Stimulated activated CD4-positive, alpha-beta T cell treated with anti-CD3 and anti-CD28 coated beads, Interleukin-1b, Interleukin-23, amount 100 ng/mL, for 48 hours (primary cell): Measurements from ENCODE around the gene ROBO1.
"Not testable (repeated sequence)": the region's sequence is repeated elsewhere in the genome, so short reads cannot be mapped to it uniquely, and the experiment has no call there.

Experiments used
- DNase-seq: peaks from one replicate; pipeline ENCODE4 v3.0.0-alpha.2; 2020

The ROBO1 gene

DNA sequence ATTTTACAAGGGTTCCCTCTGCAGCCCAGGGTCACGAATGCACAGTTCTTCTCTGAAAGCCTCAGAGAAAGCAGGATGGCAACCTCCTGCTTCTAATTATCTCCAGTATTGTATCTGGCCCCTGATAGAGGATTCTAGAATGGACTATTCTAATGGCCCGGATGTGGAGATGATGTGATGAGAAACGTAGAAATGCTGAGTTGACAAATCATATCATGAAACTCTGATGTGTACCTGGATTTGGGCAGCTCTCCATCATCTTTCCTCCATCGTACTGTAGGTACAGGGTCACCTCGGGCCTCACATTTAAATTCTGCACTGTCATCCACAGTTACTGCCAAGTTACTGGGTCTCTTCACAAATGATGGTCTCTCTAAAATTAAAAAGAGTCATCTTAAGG is 1050.8 kb downstream of the ROBO1 start:
- DNase-seq = no peak

DNA sequence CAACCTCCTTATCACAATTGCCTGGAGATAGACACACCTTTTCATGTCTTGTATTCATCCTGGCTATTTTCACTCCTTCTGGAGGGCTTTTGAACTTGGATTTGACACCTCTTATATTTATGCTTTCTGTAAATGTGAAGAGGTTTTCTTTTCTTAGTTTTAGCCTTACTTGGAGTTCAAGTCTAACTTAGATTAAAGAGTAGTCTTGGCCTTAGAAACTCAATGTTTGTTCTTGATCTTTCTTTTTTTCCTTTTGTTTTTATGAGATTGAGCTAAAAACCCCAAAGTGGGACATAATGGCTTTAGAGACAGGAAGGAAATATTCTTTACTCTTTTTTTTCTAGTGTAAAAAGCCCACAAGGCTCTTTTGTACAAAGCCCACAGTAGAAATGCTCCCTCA is 1054.9 kb downstream of the ROBO1 start:
- no peak for DNase-seq

DNA sequence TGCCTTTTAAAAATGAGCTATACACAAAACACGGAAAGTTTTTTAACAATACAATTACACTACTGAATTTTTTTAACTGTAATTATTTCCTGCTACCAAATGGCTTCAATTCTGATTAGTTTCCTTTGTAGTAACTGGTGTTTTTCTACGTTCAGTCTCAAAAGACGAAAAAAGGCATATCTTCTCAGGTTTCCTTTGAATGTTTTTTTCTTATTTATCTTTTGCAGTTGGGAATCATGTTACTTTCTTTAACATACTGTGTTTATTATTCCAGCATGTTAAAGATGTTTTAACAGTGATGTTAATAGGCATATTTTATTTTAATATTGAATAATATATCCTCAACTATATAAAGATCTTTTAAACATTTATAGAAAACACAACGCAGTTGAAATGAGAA is 1055.5 kb downstream of the ROBO1 start:
- no peak for DNase-seq

DNA sequence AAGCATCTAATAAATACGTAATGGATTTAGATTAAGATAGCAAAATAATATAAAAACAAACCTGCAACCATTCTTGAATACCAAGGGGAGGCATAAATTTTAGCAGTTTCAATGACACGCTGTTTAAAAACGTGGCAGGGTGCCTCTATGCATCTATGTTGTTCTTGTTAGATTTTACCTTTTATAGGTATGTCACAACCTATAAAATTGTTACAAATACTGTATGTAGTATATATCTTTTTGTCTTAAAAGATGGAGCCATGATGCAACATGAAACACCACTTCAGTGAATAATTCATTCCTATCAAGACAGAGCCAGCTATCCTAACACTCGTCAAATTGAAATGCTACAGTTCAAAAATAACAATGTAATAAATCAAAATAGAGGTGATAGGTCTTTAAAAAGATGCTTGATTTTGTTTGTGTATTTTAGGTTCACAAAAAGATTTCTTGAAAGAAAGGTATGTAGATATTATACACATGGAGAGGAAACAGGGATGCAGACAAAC is 1059.2 kb downstream of the ROBO1 start:
- no peak for DNase-seq

DNA sequence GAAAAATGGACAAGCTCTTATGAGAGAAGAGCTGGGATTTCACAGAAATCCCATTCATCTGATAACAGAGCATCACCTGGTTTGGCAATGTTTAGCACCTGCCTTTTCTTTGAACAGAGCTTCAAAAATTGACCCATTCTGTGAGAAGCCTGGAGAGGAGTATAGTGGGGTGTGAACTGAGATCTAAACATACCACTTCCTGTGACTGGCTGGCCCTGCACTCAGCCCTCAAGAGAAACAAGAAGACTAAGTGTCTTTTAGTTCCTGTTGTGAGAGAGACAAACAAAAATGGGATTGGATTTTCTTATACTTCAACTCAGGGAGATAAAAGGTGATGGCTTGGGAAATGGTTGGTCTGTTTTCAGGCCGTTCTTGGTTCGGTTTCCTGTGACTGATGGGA is 1060.2 kb downstream of the ROBO1 start:
- DNase-seq = no peak

DNA sequence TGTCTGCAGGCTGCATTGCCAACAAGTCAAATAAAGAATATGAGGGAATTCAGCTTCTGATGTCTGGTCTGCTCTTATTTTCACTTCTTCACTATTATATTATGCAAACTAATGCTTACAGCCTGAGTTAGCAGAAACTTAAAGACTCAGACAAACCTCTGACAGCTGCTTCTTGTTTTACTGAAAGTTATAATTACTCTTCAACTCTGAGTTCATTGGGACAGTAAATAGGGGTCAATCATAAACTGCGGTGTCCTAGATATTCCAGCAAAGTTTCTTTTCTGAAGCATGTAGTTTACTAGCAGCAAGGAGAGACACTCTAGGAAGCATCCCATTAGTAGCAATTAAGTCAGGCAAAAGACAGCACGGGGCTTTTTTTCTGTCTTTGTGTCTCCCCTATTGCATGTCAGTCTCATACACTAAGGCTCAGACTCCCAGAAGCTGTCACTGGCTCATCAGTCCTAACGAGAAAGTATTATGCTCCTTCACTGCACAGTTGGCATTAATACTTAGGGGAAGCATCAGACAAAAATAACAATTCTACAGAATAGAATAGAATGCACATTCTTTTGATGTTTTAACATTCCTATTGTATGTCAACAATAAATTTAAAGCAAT is 1060.8 kb downstream of the ROBO1 start:
- DNase-seq = no peak

DNA sequence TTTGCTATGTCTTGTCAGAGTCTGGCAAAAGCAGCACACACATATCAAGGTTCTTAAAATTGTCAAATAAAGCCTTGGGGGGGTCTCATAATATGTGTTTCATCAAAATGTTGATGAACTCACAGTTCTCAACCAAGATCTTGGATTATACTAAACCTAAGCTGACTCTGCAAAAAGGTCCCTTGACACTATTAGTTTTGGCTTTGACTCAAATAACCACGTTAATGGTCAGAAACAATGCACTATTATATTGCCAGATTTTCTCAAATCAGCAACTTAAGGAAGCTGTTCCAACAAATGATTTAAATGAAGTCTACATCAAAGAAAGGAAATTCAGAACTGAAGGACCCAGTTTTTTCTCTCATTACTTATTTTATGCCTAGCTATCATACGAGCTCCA is 1063.9 kb downstream of the ROBO1 start:
- no peak for DNase-seq

DNA sequence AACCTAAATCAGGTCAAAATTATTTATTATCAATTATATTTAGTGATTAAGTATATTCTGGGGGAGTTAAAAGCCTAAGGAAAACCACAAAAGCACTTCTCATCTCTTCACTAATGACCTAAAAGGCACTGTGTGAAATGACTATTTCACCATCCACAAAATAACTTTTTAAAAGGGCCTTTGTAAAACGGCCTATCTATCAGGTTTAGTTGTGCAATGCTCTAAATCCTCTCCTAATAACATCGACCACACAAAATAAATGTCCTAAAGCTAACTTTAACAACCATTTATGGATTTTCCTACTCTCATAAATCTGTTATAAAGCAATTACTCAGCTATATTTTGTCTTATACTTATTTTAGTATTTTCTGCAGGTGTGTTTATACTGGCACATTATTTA is 1066.3 kb downstream of the ROBO1 start:
- no peak for DNase-seq

DNA sequence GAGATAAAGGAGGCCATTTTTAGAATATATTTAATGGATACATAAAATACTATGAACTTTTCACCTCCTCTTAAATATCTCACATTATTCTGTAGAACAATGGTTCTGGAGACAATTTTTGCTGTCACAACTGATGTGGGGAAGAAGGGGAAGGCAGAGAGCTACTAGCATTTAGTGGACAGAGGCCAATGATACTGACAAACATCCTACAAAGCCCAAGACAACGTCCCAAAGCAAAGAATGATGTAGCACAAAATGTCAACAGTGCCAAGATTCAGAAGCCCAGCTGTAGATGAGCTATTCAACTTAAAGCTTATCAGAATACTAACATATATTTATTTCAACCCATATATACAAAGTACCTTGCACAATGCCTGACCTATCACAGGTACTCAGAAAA is 1069.4 kb downstream of the ROBO1 start:
- DNase-seq = no peak

DNA sequence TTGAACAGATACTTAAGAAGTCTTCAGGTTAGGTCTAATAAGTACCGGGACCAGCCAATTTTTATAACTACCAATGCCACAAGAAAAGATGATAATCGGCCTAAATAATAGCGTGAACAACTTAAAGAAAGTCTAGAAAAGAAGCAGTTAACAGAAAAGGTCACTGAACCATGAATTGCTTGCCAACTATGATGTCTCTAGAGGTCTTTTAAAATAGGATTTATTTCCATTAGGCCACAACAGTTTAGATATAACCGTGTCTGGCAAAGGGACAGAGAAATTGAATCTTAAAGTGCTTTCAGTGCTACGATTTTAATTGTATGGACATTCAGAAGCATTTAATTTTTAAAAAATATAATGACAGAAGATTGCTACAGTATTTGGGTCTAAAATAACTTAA is 1070.4 kb downstream of the ROBO1 start:
- no peak for DNase-seq

DNA sequence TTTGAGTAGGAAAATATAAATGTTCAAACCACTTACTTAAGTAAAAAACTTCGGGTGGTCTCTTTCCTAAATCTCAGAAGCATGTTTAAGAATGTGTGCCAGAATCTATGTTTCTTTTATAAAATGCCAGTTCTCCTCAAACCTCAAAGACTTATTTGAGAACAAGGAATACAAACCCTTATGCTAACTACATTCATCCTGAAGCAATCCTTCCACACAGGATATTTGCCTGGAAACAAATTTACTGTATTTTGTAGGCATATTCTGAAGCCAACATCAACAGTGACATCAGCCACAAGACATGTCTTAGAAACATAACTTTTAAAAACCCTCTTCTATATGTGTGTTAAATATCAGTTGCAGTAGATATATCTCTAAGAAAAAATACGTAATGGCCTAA is 1077.0 kb downstream of the ROBO1 start:
- DNase-seq = no peak

DNA sequence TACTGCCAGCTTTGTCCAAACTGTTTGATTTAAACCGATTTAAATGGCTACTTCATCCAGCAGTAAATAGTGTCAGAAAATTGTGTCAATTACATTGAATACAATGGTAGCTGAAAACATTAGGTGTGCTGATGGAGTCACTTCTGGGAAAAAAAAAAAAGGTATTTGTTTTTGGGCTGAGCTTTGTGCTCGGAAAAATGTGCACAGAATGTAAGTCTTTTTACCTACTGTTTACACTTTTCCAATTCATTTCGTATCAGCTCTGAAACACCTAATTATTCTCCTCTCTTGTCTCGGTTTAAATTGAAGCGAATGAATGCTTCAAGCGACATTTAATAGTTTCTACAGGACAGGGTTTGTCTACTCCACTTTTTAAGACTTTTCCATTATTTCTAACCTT is 1078.4 kb downstream of the ROBO1 start:
- DNase-seq = no peak

DNA sequence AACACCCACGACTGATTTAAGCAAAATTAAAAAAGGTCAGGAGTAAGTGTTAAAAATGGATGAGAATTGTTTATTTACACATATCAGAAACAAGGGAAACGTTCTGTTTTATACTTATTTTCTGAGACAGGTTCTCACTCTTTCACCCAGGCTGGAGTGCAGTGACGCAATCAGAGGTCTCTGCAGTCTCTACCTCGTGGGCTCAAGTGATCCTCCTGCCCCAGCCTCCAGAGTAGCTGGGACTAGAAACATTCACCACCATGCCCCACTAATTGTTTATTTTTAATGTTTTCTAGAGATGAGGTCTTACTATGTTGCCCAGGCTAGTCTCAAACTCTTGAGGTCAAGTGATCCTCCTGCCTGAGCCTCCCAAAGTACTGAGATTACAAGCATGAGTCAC is 1080.3 kb downstream of the ROBO1 start:
- DNase-seq = no peak

DNA sequence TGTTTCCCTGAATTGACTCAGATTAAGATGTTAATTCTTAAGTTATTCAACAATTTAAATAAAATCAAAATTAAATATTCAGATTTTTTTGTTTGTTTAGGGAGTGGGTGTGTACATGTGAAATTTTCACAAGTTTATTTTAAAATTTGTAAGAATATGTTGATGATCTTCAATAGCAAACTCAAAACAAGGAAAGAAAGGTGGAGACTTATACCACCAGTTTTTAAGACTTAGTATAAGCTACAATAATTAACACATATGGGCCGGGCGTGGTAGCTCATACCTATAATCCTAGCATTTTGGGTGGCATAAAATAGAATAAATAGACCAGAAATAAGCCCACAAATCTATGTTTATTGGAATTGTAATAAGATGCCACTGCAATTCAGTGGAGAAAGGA is 1084.5 kb downstream of the ROBO1 start:
- DNase-seq = no peak

DNA sequence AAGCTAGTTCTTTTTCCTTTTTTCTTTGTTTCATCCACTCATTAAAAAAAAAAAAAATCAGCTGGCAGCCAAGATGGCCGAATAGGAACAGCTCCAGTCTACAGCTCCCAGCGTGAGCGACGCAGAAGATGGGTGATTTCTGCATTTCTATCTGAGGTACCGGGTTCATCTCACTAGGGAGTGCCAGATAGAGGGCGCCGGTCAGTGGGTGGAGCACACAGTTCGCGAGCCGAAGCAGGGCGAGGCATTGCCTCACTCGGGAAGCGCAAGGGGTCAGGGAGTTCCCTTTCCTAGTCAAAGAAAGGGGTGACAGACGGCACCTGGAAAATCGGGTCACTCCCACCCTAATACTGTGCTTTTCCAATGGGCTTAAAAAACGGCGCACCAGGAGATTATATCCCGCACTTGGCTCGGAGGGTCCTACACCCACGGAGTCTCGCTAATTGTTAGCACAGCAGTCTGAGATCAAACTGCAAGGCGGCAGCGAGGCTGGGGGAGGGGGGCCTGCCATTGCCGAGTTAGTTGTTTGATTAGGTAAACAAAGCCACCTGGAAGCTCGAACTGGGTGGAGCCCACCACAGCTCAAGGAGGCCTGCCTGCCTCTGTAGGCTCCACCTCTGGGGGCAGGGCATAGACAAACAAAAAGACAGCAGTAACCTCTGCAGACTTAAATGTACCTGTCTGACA is 1092.5 kb downstream of the ROBO1 start:
- DNase-seq = not testable (repeated sequence)

DNA sequence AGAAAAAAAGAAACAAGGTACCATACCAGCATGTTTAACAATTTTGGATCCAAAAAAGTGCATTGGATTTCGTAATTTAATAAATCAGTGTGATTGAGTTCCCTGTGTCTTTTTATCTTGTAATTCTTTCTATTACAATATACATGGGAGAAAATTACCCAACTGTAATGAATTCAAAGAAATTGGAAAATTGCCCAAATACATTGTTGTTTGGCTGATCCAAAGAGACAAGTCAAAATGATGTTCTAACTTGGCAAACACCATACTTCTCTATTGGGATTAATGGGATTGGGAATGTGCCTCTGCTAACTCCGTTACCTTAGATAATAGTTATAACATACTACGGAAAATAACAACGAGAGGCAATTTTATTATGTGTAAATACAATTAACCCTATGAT is 1097.1 kb downstream of the ROBO1 start:
- DNase-seq = no peak

DNA sequence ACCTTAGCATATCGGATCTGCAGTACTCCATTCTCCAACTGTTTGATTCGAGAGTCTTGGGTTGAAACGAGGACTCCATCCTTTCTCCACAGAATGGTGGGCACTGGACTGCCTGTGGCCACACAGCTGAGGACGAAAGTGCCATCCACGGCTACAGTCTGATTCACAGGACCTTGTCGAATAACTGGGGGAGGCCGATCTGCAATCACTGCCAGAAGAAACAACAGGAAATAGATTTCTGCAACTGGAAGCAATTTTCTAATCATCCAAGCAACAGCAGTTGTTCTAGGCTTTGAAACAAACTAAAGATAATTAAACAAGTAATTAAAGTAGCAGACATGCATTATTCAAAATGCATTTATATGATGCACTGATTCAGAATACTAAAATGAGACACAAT is 1097.7 kb downstream of the ROBO1 start:
- DNase-seq = no peak

DNA sequence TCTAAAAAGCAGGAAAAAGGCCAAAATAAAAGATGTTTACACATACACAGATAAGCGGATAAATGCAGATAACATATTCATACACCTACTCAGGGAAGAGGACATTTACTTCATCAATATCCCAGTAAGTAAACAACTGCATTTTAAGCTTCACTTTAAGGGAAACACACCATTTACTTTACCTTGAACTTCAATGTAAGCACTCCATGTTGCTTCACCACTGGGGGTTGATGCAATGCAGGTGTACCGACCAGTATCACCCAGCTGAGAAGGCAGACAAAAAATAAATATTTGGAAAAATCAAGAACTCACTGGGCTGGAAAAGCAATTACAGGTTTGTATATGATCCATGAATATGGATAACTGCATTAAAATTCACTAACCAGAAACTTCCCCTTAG is 1099.5 kb downstream of the ROBO1 start:
- no peak for DNase-seq

DNA sequence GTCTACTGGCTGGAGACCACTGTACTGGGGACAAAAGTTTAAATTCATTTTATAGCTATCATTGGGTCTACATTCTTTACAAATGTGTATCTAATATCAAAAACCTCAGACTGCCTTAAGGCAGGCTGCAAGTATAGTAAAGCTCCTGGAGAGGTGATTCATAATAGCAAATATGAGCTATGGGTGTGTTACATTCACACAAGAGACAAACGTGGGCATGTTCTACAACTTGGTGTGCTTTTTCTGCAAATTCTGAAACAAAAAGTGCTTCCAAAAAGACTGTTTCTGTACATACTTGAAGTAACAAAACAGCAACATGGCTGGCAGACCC is 1101.4 kb downstream of the ROBO1 start:
- no peak for DNase-seq

DNA sequence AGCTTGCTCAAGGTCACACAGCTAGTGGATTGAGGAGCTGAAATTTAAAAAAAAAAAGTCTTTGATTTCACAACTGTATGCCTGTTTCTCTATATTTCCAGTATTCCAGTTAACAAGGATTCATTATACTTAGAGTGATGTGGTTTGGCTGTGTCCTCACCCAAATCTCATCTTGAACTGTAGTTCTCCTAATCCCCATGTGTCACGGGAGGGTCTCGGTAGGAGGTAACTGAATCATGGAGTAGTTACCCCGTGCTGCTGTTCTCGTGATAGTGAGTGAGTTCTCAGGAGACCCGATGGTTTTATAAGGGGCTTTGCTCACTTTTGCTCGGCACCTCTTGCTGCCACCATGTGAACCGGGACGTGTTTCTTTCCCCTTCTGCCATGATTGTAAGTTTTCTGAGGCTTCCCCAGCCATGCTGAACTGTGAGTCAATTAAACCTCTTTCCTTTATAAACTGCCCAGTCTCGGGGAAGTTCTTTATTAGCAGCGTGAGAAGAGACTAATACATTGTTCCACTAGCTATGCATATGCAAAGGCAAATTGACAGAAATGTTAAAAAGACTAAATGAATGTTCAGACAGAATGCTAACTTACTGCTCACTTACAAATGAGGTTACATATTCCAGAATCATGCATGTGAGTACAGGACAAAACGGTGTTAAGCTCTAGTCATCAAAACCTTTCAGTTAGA is 1101.9 kb downstream of the ROBO1 start:
- no peak for DNase-seq

DNA sequence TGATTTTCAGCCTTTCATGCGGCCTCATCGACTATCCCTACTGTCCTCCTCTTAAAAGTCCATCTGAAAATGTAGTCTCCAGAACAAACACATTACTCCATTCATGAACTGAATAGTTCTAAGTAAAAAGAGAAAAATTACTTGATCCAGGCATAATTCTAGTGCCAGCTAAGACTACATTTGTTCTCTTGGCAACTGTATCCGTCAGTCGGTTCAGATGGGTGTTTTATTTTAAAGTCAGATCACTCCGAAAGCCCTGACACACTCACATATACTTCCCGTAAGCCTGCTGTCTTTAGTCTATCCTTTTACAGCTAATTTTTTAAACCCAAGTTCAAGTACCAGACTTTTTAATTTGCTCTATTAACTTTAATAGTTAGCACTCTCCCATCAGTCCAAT is 1102.7 kb downstream of the ROBO1 start:
- no peak for DNase-seq

DNA sequence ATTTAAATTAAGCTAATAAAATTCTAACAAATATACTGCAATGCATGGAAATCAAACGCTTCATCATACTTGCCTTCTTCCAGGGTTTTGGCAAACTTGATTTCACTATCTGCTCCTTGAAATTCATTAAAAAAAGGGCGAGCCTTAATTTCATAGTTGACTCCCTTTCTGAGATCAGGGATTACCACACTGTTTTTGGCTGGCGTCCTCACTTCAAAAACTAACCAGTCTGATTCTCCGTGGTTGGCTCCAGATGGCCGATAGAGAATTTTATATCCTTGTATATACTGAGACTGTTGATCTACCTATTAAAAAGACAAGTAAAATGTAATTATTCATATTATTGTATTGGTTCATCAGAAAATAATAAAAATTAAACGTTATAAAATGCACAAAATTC is 1106.8 kb downstream of the ROBO1 start:
- no peak for DNase-seq

DNA sequence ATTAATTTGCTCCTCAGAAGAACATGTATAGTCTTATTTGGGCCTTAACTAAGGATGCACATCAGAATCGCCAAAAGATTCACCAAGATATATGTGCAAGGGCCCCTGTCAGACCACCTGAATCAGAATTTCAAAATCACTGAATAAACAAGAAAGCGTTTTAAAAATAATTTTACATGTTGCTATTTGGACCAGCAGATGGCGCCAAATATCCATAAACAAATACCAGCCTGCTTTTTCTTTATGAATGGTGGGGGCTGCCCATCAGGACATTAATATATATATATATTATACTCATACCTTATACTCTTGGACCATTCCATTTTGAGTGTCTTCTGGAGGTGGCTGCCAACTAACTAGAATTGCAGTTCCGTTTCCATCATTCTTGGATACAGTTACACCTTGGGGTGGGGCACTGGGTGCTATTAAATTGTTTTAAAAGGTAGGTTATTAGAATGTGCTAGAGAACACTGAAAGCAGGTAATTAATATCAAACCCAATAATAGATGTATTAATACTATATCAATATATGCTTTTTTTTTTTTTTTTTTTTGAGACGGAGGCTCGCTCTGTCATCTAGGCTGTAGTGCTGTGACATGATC is 1108.3 kb downstream of the ROBO1 start:
- DNase-seq = no peak

DNA sequence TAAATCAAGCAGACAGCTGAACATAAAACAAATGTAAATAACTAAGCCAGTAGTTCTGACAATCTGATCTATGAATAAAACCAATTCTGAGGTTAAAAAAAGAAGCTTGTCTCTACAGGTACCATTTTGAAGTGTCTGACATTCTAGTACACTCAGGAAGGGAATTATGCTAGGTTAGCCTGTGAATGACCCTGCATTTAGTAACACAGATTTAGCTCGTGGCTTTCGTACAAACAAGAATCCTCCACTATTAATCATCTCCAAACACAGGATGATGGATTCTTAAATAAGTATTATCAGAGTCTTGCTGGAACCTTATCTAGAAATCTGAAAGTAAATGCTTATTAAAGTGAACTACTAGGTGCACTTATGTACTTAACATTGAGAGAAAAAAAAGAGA is 1120.1 kb downstream of the ROBO1 start:
- no peak for DNase-seq
